NCI-H82 treated with DMSO at 0.1 percent for 48 hours (cell line): ENCODE results near the gene SGPP1.
"Not testable (repeated sequence)": the region's sequence is repeated elsewhere in the genome, so short reads cannot be mapped to it uniquely, and the experiment has no call there.

Experiments
- DNase-seq: peaks from one replicate; lab custom pipeline; 2025; ENCODE audit not compliant: unreplicated experiment; lab: John Stamatoyannopoulos, UW

SGPP1 gene

GRCh38 chr14:63641473-63642228 is 86.2 kb downstream of the SGPP1 start, which contains the start of gene WDR89:
Gene WDR89, minus strand, starts transcription at chr14:63641871. Its CDS starts 41,929 bp downstream, at chr14:63599942.
- peak; percentile 96 for DNase-seq

- DNase-seq: no peak
These were observed 89.4 kb downstream of the SGPP1 start for GRCh38 chr14:63638493-63638892.

- not testable (repeated sequence) for DNase-seq
These were observed 91.7 kb downstream of the SGPP1 start for GRCh38 chr14:63636094-63636635.
